A673 (cell line): ENCODE data around the gene PNLIPRP3. TPM values are rescaled to one million over a fixed set of nuclear protein-coding genes. Genes with fewer than 3 reads are reported as not detected.

Experiments used
- Bru-seq: library from RNA; stranded (reverse); fragments of 400-500 nt; gene quantifications from one replicate; lab custom pipeline; 2021; lab: Mats Ljungman, UMichigan
- BruChase-seq, 2 experiments: library from RNA; stranded (reverse); fragments of 400-500 nt; gene quantifications; one replicate each; lab custom pipeline; 2021; lab: Mats Ljungman, UMichigan
- BruUV-seq: library from RNA; stranded (reverse); fragments of 400-500 nt; replicated peaks from 2 replicates; lab custom pipeline; 2021; lab: Mats Ljungman, UMichigan
- CTCF ChIA-PET: fragments of 300-600 bp; sonication (Branson Sonifier 250); formaldehyde crosslinking; loops from one replicate; lab custom pipeline; 2022; ENCODE audit warnings: antibody characterized with exemption; lab: Charles Lee
- POLR2A ChIA-PET: fragments of 300-600 bp; sonication (Branson Sonifier 250); formaldehyde crosslinking; loops from one replicate; lab custom pipeline; 2022; ENCODE audit warnings: antibody characterized with exemption; ENCODE audit not compliant: low non-redundant PET; lab: Charles Lee
- DNase-seq: peaks from one replicate; pipeline ENCODE4 v3.0.0-alpha.2; 2015; ENCODE audit warnings: low spot score
- H3K27ac ChIP-seq: fragments of 200-600 bp; sonication (generic); 2 replicates; pipeline ENCODE4 v1.5.1; 2016; ENCODE audit warnings: mixed run types, low read depth, mild to moderate bottlenecking, mixed read lengths, antibody characterized with exemption, low read length; ENCODE audit not compliant: poor library complexity, severe bottlenecking
- H3K27me3 ChIP-seq: fragments of 200-600 bp; sonication (generic); replicated peaks from 2 replicates; pipeline ENCODE4 v1.6.1; 2017; ENCODE audit warnings: mixed run types, low read depth, mild to moderate bottlenecking, mixed read lengths, antibody characterized with exemption, low read length; ENCODE audit not compliant: insufficient read depth, poor library complexity
- H3K36me3 ChIP-seq: fragments of 200-600 bp; sonication (generic); 2 replicates; pipeline ENCODE4 v1.6.1; 2016; ENCODE audit warnings: mixed run types, mild to moderate bottlenecking, mixed read lengths, antibody characterized with exemption, low read length; ENCODE audit not compliant: insufficient read depth, poor library complexity, severe bottlenecking
- H3K4me1 ChIP-seq: fragments of 200-600 bp; sonication (generic); 2 replicates; pipeline ENCODE4 v1.6.1; 2017; ENCODE audit warnings: mixed run types, mild to moderate bottlenecking, mixed read lengths, antibody characterized with exemption, low read length; ENCODE audit not compliant: insufficient read depth, poor library complexity, severe bottlenecking
- H3K4me3 ChIP-seq: fragments of 200-600 bp; sonication (generic); 2 replicates; pipeline ENCODE4 v1.5.1; 2016; ENCODE audit warnings: low read depth, mixed run types, mild to moderate bottlenecking, mixed read lengths, low read length; ENCODE audit not compliant: poor library complexity, severe bottlenecking
- H3K9me3 ChIP-seq: fragments of 200-600 bp; sonication (generic); 2 replicates; pipeline ENCODE4 v1.6.1; 2016; ENCODE audit warnings: mixed run types, low read depth, mild to moderate bottlenecking, mixed read lengths, antibody characterized with exemption, low read length; ENCODE audit not compliant: poor library complexity, severe bottlenecking
- EZH2 ChIP-seq: fragments of 200-600 bp; sonication (generic); IDR thresholded peaks from 2 replicates; pipeline ENCODE4 v1.6.1; 2017; ENCODE audit warnings: borderline replicate concordance, low read depth, mild to moderate bottlenecking, mixed read lengths, antibody characterized with exemption, low read length; ENCODE audit not compliant: poor library complexity, severe bottlenecking
- intact Hi-C: fragments of 100-400 bp; cut with micrococcal nuclease; formaldehyde crosslinking; loops from one replicate; pipeline ENCODE4 v1.10.0; 2022; ENCODE audit not compliant: unreplicated experiment
- long read RNA-seq: library from polyadenylated mRNA; stranded (forward); transcript quantifications from one replicate; pipeline ENCODE4 v2.0.0, GENCODE V29; 2022
- total RNA-seq: library from RNA; stranded (reverse); gene quantifications from 2 replicates; pipeline ENCODE4 v1.2.3, GENCODE V29; 2021
- TF ChIP-seq, protein P1 (sequence below): fragments of 300-800, 200-600 bp; sonication (generic); conservative IDR thresholded peaks from 2 replicates; pipeline ENCODE4 v1.5.1; 2017; ENCODE audit warnings: low read depth, mild to moderate bottlenecking, antibody characterized with exemption, low read length, moderate library complexity, mixed read lengths

Gene PNLIPRP3
- total RNA-seq (not detected in 2 replicates), Bru-seq, nascent RNA (not detected), BruChase-seq, experiment 1, labeled RNA remaining after a 2-hour chase (not detected), BruChase-seq, experiment 2, labeled RNA remaining after a 6-hour chase (not detected)
- long read RNA-seq = 0 reads

DNA sequence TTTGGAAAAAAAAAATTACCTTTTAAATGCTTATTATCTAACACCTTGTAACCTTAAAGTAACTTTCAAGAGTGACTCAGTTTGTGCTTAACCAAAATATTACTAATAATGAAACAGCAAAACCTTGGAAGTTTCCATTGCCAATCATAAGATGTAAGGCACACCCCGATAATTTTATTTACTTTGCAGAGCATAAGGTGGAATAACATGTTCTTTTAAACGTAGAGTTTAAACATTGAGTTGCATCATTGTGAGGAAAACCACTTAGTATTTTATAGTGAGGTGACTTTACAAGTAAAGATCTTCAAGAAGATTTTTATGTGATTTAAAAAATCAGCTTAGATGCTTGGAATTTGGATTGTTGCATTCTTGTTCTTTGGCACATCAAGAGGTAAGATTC is at the start of gene PNLIPRP3:
Gene PNLIPRP3 (plus strand): TSS at position 177 of the 400 bp plus-strand sequence. CDS start 166 bp downstream, at position 343.
- no peak within 1 kb of the TSS for H3K27ac ChIP-seq
- no peak for DNase-seq
- no peak within 1 kb of the TSS for H3K4me3 ChIP-seq
- no TSS peak for BruUV-seq
- intact Hi-C loops = no loop called here
- H3K9me3 ChIP-seq = no peaks in the 10 kb centered on the region
- H3K27me3 ChIP-seq = peaks cover 15% of the 10 kb centered on the region
- no peaks in the 10 kb centered on the region for H3K4me1 ChIP-seq
- no peaks in the 10 kb centered on the region for H3K36me3 ChIP-seq
- CTCF ChIA-PET = no interaction called here
- POLR2A ChIA-PET = no interaction called here
- TF ChIP-seq EZH2 = no peak
- TF ChIP-seq, protein P1, sequence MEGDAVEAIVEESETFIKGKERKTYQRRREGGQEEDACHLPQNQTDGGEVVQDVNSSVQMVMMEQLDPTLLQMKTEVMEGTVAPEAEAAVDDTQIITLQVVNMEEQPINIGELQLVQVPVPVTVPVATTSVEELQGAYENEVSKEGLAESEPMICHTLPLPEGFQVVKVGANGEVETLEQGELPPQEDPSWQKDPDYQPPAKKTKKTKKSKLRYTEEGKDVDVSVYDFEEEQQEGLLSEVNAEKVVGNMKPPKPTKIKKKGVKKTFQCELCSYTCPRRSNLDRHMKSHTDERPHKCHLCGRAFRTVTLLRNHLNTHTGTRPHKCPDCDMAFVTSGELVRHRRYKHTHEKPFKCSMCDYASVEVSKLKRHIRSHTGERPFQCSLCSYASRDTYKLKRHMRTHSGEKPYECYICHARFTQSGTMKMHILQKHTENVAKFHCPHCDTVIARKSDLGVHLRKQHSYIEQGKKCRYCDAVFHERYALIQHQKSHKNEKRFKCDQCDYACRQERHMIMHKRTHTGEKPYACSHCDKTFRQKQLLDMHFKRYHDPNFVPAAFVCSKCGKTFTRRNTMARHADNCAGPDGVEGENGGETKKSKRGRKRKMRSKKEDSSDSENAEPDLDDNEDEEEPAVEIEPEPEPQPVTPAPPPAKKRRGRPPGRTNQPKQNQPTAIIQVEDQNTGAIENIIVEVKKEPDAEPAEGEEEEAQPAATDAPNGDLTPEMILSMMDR = no peak

DNA sequence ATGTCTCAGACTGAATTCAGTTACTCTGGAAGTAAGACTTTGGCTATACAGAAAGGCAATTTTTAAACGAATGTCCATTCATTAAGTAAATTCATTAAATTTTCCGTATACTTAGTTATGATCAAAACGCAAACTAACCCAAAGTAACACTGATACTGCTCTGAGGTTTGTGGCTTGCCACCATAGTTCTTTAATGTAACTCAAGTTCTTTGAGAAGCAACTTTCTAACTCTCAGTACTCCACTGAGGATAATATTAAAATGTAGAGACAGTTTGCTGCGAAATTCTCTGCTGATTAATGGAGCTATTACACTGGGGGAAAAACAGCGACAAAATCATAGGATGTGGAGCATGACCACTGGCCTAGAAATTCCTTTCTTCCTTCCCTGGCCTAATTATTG is 45.4 kb upstream of the PNLIPRP3 start:
- no peak overlapping the region for H3K4me3 ChIP-seq
- H3K27ac ChIP-seq = no peak overlapping the region
- TF ChIP-seq, protein P1 = no peak
- no peak for TF ChIP-seq EZH2
- DNase-seq = no peak
- ChIA-PET POLR2A (no interaction called here), CTCF (no interaction called here)
- peaks cover 70% of the 10 kb centered on the region for H3K27me3 ChIP-seq
- no peaks in the 10 kb centered on the region for H3K4me1 ChIP-seq
- no peaks in the 10 kb centered on the region for H3K36me3 ChIP-seq
- intact Hi-C loops = loop anchor here (10.0 kb wide), 1 partner anchor 1237 kb away; no protein-coding TSS in a partner anchor
- H3K9me3 ChIP-seq = no peaks in the 10 kb centered on the region
- BruUV-seq = no TSS peak

GRCh38 chr10:116385311-116385710 is 42.3 kb upstream of the PNLIPRP3 start:
- no TSS peak for BruUV-seq
- CTCF ChIA-PET = no interaction called here
- intact Hi-C loops = loop anchor here (10.0 kb wide), 1 partner anchor 1241 kb away; no protein-coding TSS in a partner anchor

More at GRCh38 chr10:116385311-116385710, 42.3 kb upstream of the PNLIPRP3 start:
- H3K36me3 ChIP-seq = no peaks in the 10 kb centered on the region
- peaks cover 67% of the 10 kb centered on the region for H3K27me3 ChIP-seq
- H3K27ac ChIP-seq = no peak overlapping the region
- POLR2A ChIA-PET = no interaction called here
- DNase-seq = no peak
- H3K4me1 ChIP-seq = no peaks in the 10 kb centered on the region
- TF ChIP-seq, protein P1 = no peak
- no peak for TF ChIP-seq EZH2
- no peak overlapping the region for H3K4me3 ChIP-seq
- H3K9me3 ChIP-seq = no peaks in the 10 kb centered on the region
